Nephron progenitor cell (in vitro differentiated cells): ENCODE data around the gene SMYD1.

ENCODE experiments used
- DNase-seq: peaks from one replicate; pipeline ENCODE4 v3.0.0; 2021
- H3K27ac Mint-ChIP-seq: 2 replicates; pipeline ENCODE4 v1.8.0; 2021; ENCODE audit warnings: mild to moderate bottlenecking, moderate library complexity, mixed read lengths
- H3K27me3 Mint-ChIP-seq: 2 replicates; pipeline ENCODE4 v1.8.0; 2021; ENCODE audit warnings: mild to moderate bottlenecking, low read depth, mixed read lengths; ENCODE audit not compliant: poor library complexity
- H3K36me3 Mint-ChIP-seq: 2 replicates; pipeline ENCODE4 v1.8.0; 2021; ENCODE audit warnings: low read depth, mixed read lengths
- H3K4me1 Mint-ChIP-seq: 2 replicates; pipeline ENCODE4 v1.8.0; 2021; ENCODE audit warnings: mixed read lengths
- H3K4me3 Mint-ChIP-seq: 2 replicates; pipeline ENCODE4 v1.8.0; 2021; ENCODE audit warnings: mild to moderate bottlenecking, moderate library complexity, mixed read lengths
- H3K9me3 Mint-ChIP-seq: 2 replicates; pipeline ENCODE4 v1.8.0; 2021; ENCODE audit warnings: mild to moderate bottlenecking, moderate library complexity, mixed read lengths
- TF ChIP-seq, protein P1 (sequence below): fragments of 200-600 bp; sonication (generic); IDR thresholded peaks from 2 replicates; pipeline ENCODE4 v1.5.0; 2021; ENCODE audit warnings: antibody characterized with exemption

Gene SMYD1

DNA sequence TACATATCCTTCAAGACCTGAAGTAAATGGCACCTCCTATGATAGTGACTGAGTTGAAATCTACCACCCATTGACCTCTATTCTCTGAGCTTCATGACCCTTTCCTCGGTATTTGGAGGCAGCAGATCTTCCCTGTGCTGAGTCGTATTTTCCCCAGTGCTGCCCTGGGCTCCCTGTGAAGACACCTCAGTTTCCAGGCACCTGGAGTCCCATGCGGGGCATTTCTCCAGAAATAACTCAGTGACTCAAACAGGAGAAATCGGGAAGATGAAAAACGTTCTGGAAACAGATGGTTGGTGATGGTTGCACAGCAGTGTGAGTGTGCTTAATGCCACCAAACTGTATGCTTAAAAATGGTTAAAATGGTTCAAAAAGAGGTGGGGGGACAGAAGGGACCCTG lies 18.0 kb downstream of the SMYD1 start:
- no peak overlapping the region for H3K4me3 Mint-ChIP-seq
- no peak for DNase-seq
- H3K27ac Mint-ChIP-seq, result no peak overlapping the region
- H3K4me1 Mint-ChIP-seq, result peaks cover 5% of the 10 kb centered on the region
- TF ChIP-seq, protein P1, sequence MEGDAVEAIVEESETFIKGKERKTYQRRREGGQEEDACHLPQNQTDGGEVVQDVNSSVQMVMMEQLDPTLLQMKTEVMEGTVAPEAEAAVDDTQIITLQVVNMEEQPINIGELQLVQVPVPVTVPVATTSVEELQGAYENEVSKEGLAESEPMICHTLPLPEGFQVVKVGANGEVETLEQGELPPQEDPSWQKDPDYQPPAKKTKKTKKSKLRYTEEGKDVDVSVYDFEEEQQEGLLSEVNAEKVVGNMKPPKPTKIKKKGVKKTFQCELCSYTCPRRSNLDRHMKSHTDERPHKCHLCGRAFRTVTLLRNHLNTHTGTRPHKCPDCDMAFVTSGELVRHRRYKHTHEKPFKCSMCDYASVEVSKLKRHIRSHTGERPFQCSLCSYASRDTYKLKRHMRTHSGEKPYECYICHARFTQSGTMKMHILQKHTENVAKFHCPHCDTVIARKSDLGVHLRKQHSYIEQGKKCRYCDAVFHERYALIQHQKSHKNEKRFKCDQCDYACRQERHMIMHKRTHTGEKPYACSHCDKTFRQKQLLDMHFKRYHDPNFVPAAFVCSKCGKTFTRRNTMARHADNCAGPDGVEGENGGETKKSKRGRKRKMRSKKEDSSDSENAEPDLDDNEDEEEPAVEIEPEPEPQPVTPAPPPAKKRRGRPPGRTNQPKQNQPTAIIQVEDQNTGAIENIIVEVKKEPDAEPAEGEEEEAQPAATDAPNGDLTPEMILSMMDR, result no peak
- H3K9me3 Mint-ChIP-seq, result no peaks in the 10 kb centered on the region
- peaks cover 3% of the 10 kb centered on the region for H3K27me3 Mint-ChIP-seq
- no peaks in the 10 kb centered on the region for H3K36me3 Mint-ChIP-seq

DNA sequence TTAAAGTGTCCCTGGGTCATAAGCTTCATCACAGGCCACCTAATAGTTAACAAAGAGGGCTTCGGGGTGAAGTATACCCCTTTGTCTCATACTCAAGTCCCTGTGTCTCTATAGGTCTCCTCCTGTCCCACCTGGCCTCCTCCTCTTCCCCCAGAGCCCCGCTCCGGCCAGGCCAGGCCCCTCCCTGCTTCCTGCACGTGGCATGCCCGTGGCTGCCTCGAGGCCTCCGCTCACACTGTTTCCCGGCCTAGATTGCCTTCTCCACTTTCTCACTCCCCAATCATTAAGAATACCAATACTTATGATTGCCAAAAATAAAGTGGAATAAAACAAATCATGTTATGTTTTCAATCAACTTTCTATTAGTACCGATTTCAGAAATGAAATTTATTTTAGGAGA lies 18.8 kb downstream of the SMYD1 start:
- H3K4me1 Mint-ChIP-seq, result peaks cover 13% of the 10 kb centered on the region
- peaks cover 3% of the 10 kb centered on the region for H3K27me3 Mint-ChIP-seq
- no peaks in the 10 kb centered on the region for H3K36me3 Mint-ChIP-seq
- H3K4me3 Mint-ChIP-seq, result no peak overlapping the region
- no peaks in the 10 kb centered on the region for H3K9me3 Mint-ChIP-seq
- no peak for DNase-seq
- H3K27ac Mint-ChIP-seq, result no peak overlapping the region
- TF ChIP-seq, protein P1, result no peak

DNA sequence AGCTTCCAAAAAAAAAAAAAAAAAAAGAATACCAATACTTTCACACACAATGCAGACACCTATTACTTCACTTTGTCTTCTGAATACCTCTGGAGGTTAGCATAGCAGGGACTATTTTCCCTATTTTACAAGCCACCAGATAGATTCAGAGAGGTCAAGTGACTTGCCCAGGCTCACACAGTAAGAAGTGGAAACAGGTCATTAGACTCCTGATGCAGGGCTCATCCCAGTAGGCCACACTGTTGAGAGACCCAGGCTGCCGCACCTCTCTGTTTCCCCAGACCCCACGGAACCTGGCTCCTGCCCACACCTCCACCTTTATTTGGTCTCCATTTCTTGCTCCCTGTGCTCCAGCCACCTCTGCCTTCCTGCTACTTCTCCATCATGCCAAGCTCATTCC lies 19.4 kb downstream of the SMYD1 start:
- no peak for DNase-seq
- Mint-ChIP-seq H3K27ac (no peak overlapping the region), H3K9me3 (no peaks in the 10 kb centered on the region), H3K36me3 (no peaks in the 10 kb centered on the region), H3K4me1 (peaks cover 14% of the 10 kb centered on the region), H3K27me3 (peaks cover 3% of the 10 kb centered on the region), H3K4me3 (no peak overlapping the region)
- TF ChIP-seq, protein P1, result no peak

- no peak for DNase-seq
- H3K27me3 Mint-ChIP-seq, result peaks cover 3% of the 10 kb centered on the region
- peaks cover 14% of the 10 kb centered on the region for H3K4me1 Mint-ChIP-seq
- TF ChIP-seq, protein P1, result no peak
- no peak overlapping the region for H3K27ac Mint-ChIP-seq
- H3K4me3 Mint-ChIP-seq, result no peak overlapping the region
- no peaks in the 10 kb centered on the region for H3K9me3 Mint-ChIP-seq
- H3K36me3 Mint-ChIP-seq, result no peaks in the 10 kb centered on the region
Observed at GRCh38 chr2:88087763-88088162, 20.1 kb downstream of the SMYD1 start.

- Mint-ChIP-seq H3K27me3 (no peaks in the 10 kb centered on the region), H3K4me1 (peaks cover 14% of the 10 kb centered on the region), H3K9me3 (no peaks in the 10 kb centered on the region), H3K36me3 (no peaks in the 10 kb centered on the region), H3K4me3 (no peak overlapping the region), H3K27ac (no peak overlapping the region)
- DNase-seq, result no peak
- TF ChIP-seq, protein P1, result no peak
Observed at GRCh38 chr2:88088999-88089398, 21.4 kb downstream of the SMYD1 start.

DNA sequence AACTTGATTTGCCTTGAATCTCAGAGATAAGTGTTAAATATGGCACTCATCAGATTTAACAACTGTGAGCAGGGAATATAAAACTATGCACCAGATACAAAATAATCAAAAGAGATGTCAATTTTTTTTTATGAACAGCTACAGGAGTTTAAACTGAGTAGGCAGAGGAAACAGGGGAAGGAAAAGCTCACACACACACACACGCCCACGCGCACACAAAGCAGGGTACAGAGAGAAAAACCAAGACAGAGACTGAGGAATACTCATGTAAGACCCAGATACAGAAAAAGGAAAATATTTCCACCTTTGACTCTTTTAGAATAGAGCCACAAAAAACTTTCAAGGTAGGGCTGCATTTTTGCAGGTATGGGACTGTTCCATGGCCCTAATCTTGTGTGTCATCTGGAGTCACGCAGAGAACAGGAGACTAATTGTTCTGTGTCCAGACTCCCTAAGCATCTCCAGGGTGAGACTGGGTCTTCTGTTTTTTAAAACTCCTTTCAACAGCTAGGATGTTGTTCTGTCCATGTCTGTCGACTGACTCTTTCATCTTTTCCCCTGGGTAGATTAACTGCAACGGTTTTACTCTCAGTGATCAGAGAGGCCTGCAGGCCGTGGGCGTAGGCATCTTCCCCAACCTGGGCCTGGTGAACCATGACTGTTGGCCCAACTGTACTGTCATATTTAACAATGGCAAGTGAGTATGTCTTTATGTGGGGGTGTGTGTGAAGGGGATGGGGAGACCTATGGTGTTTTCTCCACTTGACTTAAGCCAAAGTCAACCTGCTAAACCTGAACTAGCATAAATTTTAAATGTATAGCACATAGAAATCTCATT lies 23.0 kb downstream of the SMYD1 start:
- no peak for DNase-seq
- no peaks in the 10 kb centered on the region for H3K9me3 Mint-ChIP-seq
- no peaks in the 10 kb centered on the region for H3K36me3 Mint-ChIP-seq
- H3K4me1 Mint-ChIP-seq, result peaks cover 14% of the 10 kb centered on the region
- peak overlapping the region; percentile 6 for H3K27ac Mint-ChIP-seq
- no peak overlapping the region for H3K4me3 Mint-ChIP-seq
- TF ChIP-seq, protein P1, result no peak
- no peaks in the 10 kb centered on the region for H3K27me3 Mint-ChIP-seq
